ENCODE results near the gene TPRA1.

- no peak for TF ChIP-seq CTCF (IDR thresholded peaks at IDR 0.05)
- TF ChIP-seq POLR2A (IDR thresholded peaks at IDR 0.05), result no peak
Measured at GRCh38 chr3:127625821-127626220, 35.3 kb upstream of the TPRA1 start.

Measured in adrenal gland (tissue), 5 donors.